ENCODE data around the gene SLC24A4. TPM values are rescaled to one million over a fixed set of nuclear protein-coding genes. Genes with fewer than 3 reads are reported as not detected.

Gene SLC24A4
- total and polyA plus RNA-seq, 2 donors (not counting 3 experiments of a cell fraction or from before 2014, with no cell fraction given), result 0.07 to 0.08 TPM

- intact Hi-C loops (cut with micrococcal nuclease), result no loop called here
- Histone ChIP-seq H3K36me3 (ENCODE audit: control insufficient read depth in 2 of 2, extremely low read depth in 1 of 2, insufficient read depth in 2 of 2, low read length in 2 of 2) (no peaks in the 10 kb centered on the region), H3K27ac (ENCODE audit: insufficient read depth, low read depth, low read length) (peak overlapping the region; percentile 86), H3K27me3 (ENCODE audit: control insufficient read depth in 2 of 2, insufficient read depth in 2 of 2, low read length in 2 of 2) (no peaks in the 10 kb centered on the region), H3K9me3 (replicated peaks; ENCODE audit: control insufficient read depth, insufficient read depth, low read length) (no peaks in the 10 kb centered on the region), H4K20me1 (replicated peaks; ENCODE audit: control insufficient read depth, extremely low read depth, insufficient read depth, low read length) (no peaks in the 10 kb centered on the region), H3K9ac (replicated peaks; ENCODE audit: extremely low read depth, insufficient read depth, low read length) (peak overlapping the region; percentile 42), H3K9me1 (replicated peaks; ENCODE audit: control insufficient read depth, extremely low read depth, insufficient read depth, low read length) (no peaks in the 10 kb centered on the region), H2AFZ (ENCODE audit: low read depth, low read length) (peak overlapping the region; percentile 11), H3K4me1 (ENCODE audit: control insufficient read depth, extremely low read depth, insufficient read depth, low read length) (peaks cover 30% of the 10 kb centered on the region), H3K4me2 (ENCODE audit: insufficient read depth, low read length) (no peak overlapping the region), H3K79me2 (ENCODE audit: control insufficient read depth, insufficient read depth, low read length) (no peaks in the 10 kb centered on the region), H3K4me3 (replicated peaks in 1 of 3; ENCODE audit: insufficient read depth in 1 of 3, low read depth in 1 of 3, low read length in 3 of 3) (no peak overlapping the region)
- ChIA-PET CTCF (interaction anchor here (0.7 to 3.1 kb wide), 19 partner anchors 11 to 354 kb away, joined by 3 to 17 read pairs (median 4); partner anchors contain the start of genes ATXN3, CPSF2, LGMN and NDUFB1), POLR2A (no interaction called here)
- DNase-seq (ENCODE audit: low read depth, low spot score) (no peak), FAIRE-seq (peak; percentile 24)
- dilution Hi-C loops (cut with MboI; ENCODE audit: extremely low pct_ligation_motif_present, low sequenced_read_pairs), result no loop called here
- no peak for TF ChIP-seq GATA2 (IDR thresholded peaks at IDR 0.05; ENCODE audit: insufficient read depth, insufficient read length, low read depth, low read length)
- no peak for TF ChIP-seq MAX (IDR thresholded peaks at IDR 0.05; ENCODE audit: insufficient read depth, insufficient read length)
- TF ChIP-seq EZH2 (IDR thresholded peaks at IDR 0.05; ENCODE audit: borderline replicate concordance, low read depth, low read length, severe bottlenecking), result no peak
- TF ChIP-seq MYC (IDR thresholded peaks at IDR 0.05; ENCODE audit: low read depth, low read length), result no peak
- TF ChIP-seq POLR2AphosphoS5 (IDR thresholded peaks at IDR 0.05; ENCODE audit: insufficient read depth, low read depth, low read length), result no peak
- no peak for TF ChIP-seq JUN (IDR thresholded peaks at IDR 0.05; ENCODE audit: borderline replicate concordance, insufficient read depth, insufficient read length, low read depth)
- no peak for TF ChIP-seq FOS (IDR thresholded peaks at IDR 0.05; ENCODE audit: borderline replicate concordance, insufficient read depth, low read length)
- TF ChIP-seq POLR2A (IDR thresholded peaks at IDR 0.05; ENCODE audit: low read depth, low read length), result no peak
- BruUV-seq (replicated peaks), result no TSS peak
These were observed 137.6 kb downstream of the SLC24A4 start for GRCh38 chr14:92460541-92460915.

Measured in endothelial cell of umbilical vein (primary cell).